Activated T-helper 1 cell treated with anti-CD3 and anti-CD28 coated beads, Interleukin-12 subunit alpha, Interleukin-12 subunit beta, Interleukin-2, Interleukin-4 antibody, amounts not matched to agents 30 ng/mL and 10 ng/mL and 1 ng/mL, durations not matched to agents 14 hours and 24 hours and 36 hours (primary cell): ENCODE measurements around the gene CHADL. TPM values are rescaled to one million over a fixed set of nuclear protein-coding genes. Genes with fewer than 3 reads are reported as not detected.
"Not testable (repeated sequence)": the region's sequence is repeated elsewhere in the genome, so short reads cannot be mapped to it uniquely, and the experiment has no call there.

Experiments used
- DNase-seq: peaks from one replicate; pipeline ENCODE4 v3.0.0; 2021; ENCODE audit warnings: low spot score
- H3K27ac Mint-ChIP-seq: one replicate; pipeline ENCODE4 v1.8.0; 2021; ENCODE audit warnings: mild to moderate bottlenecking, mixed read lengths
- H3K27me3 Mint-ChIP-seq: one replicate; pipeline ENCODE4 v1.8.0; 2022; ENCODE audit warnings: mild to moderate bottlenecking, moderate library complexity, mixed read lengths; ENCODE audit not compliant: insufficient read depth
- H3K36me3 Mint-ChIP-seq: one replicate; pipeline ENCODE4 v1.8.0; 2021; ENCODE audit warnings: low read depth, mixed read lengths
- H3K4me1 Mint-ChIP-seq: one replicate; pipeline ENCODE4 v1.8.0; 2021; ENCODE audit warnings: low read depth, mixed read lengths
- H3K4me3 Mint-ChIP-seq: one replicate; pipeline ENCODE4 v1.8.0; 2021; ENCODE audit warnings: mild to moderate bottlenecking, moderate library complexity, mixed read lengths
- H3K9me3 Mint-ChIP-seq: one replicate; pipeline ENCODE4 v1.8.0; 2021; ENCODE audit warnings: mixed read lengths
- intact Hi-C: fragments of 100-400 bp; cut with micrococcal nuclease; formaldehyde crosslinking; loops from one replicate; pipeline ENCODE4 v1.15.1; 2024
- total RNA-seq: library from RNA; stranded (reverse); gene quantifications from 2 replicates; pipeline ENCODE4 v1.2.3, GENCODE V29; 2022

Gene CHADL
- total RNA-seq, 1 donor from 2014 or later, result 0.36 TPM

GRCh38 chr22:41181349-41182241 lies 59.1 kb downstream of the CHADL start:
- H3K36me3 Mint-ChIP-seq, result peaks cover 13% of the 10 kb centered on the region
- no peak overlapping the region for H3K27ac Mint-ChIP-seq
- H3K27me3 Mint-ChIP-seq, result no peaks in the 10 kb centered on the region
- H3K4me3 Mint-ChIP-seq, result no peak overlapping the region
- peaks cover 5% of the 10 kb centered on the region for H3K4me1 Mint-ChIP-seq
- H3K9me3 Mint-ChIP-seq, result no peaks in the 10 kb centered on the region
- intact Hi-C loops, result no loop called here
- DNase-seq, result no peak

- Mint-ChIP-seq H3K4me1 (peaks cover 5% of the 10 kb centered on the region), H3K4me3 (no peak overlapping the region), H3K27me3 (no peaks in the 10 kb centered on the region), H3K9me3 (no peaks in the 10 kb centered on the region), H3K36me3 (peaks cover 17% of the 10 kb centered on the region), H3K27ac (no peak overlapping the region)
- intact Hi-C loops, result no loop called here
- DNase-seq, result no peak
These were observed 59.8 kb downstream of the CHADL start for GRCh38 chr22:41180926-41181325.

- H3K9me3 Mint-ChIP-seq, DNase-seq, intact Hi-C loops, H3K27ac Mint-ChIP-seq, H3K4me3 Mint-ChIP-seq, H3K27me3 Mint-ChIP-seq, H3K4me1 Mint-ChIP-seq: not testable (repeated sequence)
- peaks cover 23% of the 10 kb centered on the region for H3K36me3 Mint-ChIP-seq
These were observed 60.4 kb downstream of the CHADL start for GRCh38 chr22:41180362-41180761.

Other genes starting within 250 kb of the CHADL start
- gene EP300, start 148.3 kb downstream of the CHADL start, total RNA-seq, result 69.2 and 85.8 TPM in 2 replicates
- 51.9 and 56.6 TPM in 2 replicates for gene L3MBTL2, start 35.6 kb downstream of the CHADL start, total RNA-seq
- gene RANGAP1, start 45.3 kb upstream of the CHADL start, total RNA-seq, result 197 and 199 TPM in 2 replicates
- 77.1 and 79.0 TPM in 2 replicates for gene ZC3H7B, start 60.6 kb upstream of the CHADL start, total RNA-seq
- gene TEF, start 141.0 kb upstream of the CHADL start, total RNA-seq, result 1.6 and 2.1 TPM in 2 replicates
- 46.0 and 46.4 TPM in 2 replicates for gene TOB2, start 205.9 kb upstream of the CHADL start, total RNA-seq
- 83.7 and 96.8 TPM in 2 replicates for gene PHF5A, start 227.8 kb upstream of the CHADL start, total RNA-seq
- gene ACO2, start 228.2 kb upstream of the CHADL start, total RNA-seq, result 99.1 and 101 TPM in 2 replicates